ENCODE data around the gene CNIH3. TPM values are rescaled to one million over a fixed set of nuclear protein-coding genes. Genes with fewer than 3 reads are reported as not detected.

Gene CNIH3
- total RNA-seq, 1 donor from 2014 or later: 0.53 TPM

DNA sequence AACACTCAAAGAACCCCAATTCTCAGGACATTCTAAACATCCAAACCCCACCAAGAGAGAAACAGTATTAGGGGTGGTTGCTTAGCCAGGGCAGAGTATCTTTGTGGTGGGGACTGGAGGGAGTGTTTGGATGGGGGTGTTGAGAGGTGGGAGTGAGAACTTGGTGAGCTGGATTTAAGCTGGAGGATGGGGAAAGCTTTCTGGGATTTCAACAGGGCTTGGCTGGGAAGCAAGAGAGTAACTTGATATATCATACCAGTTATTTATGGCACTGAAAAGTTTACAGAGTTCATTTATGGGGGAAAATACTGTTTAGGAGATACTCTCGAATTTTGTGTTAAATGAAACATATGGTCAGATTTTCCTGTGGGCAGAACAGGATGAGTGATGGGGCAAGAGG, 6.8 kb upstream of the CNIH3 start:
- TF ChIP-seq, protein P1, sequence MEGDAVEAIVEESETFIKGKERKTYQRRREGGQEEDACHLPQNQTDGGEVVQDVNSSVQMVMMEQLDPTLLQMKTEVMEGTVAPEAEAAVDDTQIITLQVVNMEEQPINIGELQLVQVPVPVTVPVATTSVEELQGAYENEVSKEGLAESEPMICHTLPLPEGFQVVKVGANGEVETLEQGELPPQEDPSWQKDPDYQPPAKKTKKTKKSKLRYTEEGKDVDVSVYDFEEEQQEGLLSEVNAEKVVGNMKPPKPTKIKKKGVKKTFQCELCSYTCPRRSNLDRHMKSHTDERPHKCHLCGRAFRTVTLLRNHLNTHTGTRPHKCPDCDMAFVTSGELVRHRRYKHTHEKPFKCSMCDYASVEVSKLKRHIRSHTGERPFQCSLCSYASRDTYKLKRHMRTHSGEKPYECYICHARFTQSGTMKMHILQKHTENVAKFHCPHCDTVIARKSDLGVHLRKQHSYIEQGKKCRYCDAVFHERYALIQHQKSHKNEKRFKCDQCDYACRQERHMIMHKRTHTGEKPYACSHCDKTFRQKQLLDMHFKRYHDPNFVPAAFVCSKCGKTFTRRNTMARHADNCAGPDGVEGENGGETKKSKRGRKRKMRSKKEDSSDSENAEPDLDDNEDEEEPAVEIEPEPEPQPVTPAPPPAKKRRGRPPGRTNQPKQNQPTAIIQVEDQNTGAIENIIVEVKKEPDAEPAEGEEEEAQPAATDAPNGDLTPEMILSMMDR (IDR thresholded peaks at IDR 0.05; ENCODE audit: insufficient read depth, low read length, severe bottlenecking): no peak
- no peaks in the 10 kb centered on the region for H3K27me3 ChIP-seq (ENCODE audit: control insufficient read depth, insufficient read depth, low read length)
- DNase-seq (ENCODE audit: low read depth) (no peak), FAIRE-seq (no peak)
- H3K4me3 ChIP-seq (ENCODE audit: low read depth, low read length): no peak overlapping the region
- H3K36me3 ChIP-seq (ENCODE audit: control insufficient read depth, insufficient read depth, low read length): no peaks in the 10 kb centered on the region

DNA sequence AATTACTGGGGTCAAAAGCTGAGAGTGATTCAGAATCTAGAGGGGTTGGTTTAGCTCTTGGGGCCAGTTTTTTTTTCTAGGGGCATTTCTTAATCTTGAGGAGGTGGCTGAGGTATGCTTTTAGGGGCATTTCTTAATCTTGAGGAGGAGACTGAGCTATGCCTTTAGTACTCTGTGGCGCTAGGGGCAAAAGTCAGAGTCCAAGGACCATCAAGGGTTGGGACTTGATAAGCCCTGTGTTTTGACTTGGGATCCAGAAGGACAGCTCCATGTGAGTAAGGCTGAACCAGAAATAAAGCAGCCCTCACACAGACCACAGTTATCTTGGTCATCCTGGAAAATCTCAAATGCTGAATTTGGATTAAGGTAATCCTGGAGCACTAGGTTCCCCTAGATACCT, 3.9 kb upstream of the CNIH3 start:
- peak; percentile 36 for FAIRE-seq
- no peak for DNase-seq (ENCODE audit: low read depth)
- H3K4me3 ChIP-seq (ENCODE audit: low read depth, low read length): no peak overlapping the region
- TF ChIP-seq, protein P1 (IDR thresholded peaks at IDR 0.05; ENCODE audit: insufficient read depth, low read length, severe bottlenecking): no peak
- peaks cover 13% of the 10 kb centered on the region for H3K27me3 ChIP-seq (ENCODE audit: control insufficient read depth, insufficient read depth, low read length)
- H3K36me3 ChIP-seq (ENCODE audit: control insufficient read depth, insufficient read depth, low read length): no peaks in the 10 kb centered on the region

DNA sequence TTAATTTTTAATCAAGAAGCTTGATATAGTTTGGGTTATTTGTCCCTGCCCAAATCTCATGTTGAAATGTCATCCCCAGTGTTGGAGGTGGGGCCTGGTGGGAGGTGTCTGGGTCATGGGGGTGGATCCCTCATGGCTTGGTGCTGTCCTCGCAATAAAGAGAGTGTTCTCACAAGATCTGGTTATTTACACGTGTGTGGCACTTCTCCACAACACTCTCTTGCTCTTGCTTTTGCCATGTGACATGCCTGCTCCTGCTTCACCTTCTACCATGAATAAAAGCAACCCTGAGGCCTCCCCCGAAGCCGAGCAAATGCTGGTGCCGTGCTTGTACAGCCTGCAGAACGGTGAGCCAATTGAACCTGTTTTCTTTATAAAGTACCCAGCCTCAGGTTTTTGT, 2.6 kb upstream of the CNIH3 start:
- TF ChIP-seq, protein P1 (IDR thresholded peaks at IDR 0.05; ENCODE audit: insufficient read depth, low read length, severe bottlenecking): no peak
- Histone ChIP-seq H3K36me3 (ENCODE audit: control insufficient read depth, insufficient read depth, low read length) (no peaks in the 10 kb centered on the region), H3K4me3 (ENCODE audit: low read depth, low read length) (no peak overlapping the region), H3K27me3 (ENCODE audit: control insufficient read depth, insufficient read depth, low read length) (peaks cover 24% of the 10 kb centered on the region)
- DNase-seq (ENCODE audit: low read depth) (no peak), FAIRE-seq (no peak)

DNA sequence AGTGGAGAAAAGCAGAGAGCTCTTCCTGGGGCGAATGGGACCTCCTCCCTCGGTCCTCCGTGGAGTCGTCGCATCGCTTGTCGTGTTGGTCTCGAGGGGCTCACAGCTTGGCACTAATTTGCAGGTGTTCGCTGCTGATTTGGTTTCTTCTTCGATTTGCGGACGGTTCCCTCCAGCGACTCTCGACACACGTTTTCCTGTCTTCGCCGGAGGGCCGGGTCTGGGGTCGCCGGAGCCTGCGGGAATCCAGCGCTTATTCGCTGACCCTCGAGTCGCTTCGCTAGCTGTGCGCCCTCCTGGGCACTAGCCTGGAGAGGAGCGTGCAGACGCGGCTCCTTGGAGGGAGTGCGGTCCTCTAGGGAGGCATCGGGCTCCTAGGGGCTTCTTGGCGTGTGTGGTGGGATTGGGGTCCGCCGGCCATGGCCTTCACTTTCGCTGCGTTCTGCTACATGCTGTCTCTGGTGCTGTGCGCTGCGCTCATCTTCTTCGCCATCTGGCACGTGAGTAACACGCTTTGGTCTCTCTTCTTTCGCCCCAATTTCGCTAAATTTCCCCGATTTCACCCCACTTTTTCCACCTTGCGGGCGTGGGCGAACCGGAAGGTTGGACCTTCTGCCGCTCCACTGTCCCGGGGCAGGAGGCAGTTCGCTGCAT, 766 bp downstream of the CNIH3 start:
- H3K4me3 ChIP-seq (ENCODE audit: low read depth, low read length): no peak overlapping the region
- DNase-seq (ENCODE audit: low read depth): no peak
- FAIRE-seq: no peak

DNA sequence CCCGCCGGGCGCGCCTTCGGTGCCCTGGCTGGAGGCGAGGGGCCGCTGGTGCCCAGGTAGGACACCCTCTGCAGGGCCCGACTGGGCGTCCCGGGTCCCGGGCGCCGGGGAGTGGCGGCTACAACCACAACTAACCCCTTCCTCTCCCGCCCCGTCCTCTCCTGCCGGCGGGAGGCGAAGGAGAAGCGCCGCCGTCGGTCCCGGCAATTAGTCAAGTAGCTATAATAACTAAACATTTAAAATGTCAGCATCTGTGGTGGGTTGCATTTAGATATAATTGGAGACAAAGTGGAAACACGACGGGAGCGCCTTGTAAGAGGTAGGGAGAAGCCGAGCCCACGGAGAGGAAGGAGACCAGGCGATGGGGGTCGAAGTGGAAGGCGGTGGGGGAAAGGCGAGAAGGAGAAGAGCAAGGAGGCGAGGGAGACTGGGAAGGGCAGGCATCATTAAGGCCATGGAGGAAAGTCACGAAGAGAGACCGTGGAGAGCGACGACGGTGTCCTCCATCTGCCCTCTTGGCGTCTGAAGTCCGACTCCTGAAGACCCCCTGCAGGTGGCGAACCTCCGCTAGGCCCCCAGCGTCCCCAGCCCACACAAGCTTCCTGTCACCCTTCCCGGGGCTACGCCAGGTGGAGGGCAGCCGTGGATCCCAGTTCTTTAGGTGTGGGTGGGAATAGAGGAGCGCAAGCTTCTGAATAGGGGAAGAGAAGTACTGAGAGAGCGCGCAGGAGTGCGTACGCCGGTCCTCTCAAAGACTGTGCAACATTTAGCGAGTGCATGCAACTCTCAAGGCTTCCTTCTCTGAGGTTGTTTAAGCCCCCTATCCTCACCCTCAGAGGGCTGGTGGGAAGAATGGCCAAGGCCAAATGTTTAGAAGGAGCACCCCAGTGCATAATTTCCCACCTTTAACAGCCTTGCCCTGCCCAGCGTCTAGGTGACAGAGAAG, 1.6 kb downstream of the CNIH3 start:
- TF ChIP-seq, protein P1 (IDR thresholded peaks at IDR 0.05; ENCODE audit: insufficient read depth, low read length, severe bottlenecking): no peak
- H3K27me3 ChIP-seq (ENCODE audit: control insufficient read depth, insufficient read depth, low read length): peaks cover 26% of the 10 kb centered on the region
- no peaks in the 10 kb centered on the region for H3K36me3 ChIP-seq (ENCODE audit: control insufficient read depth, insufficient read depth, low read length)
- DNase-seq (ENCODE audit: low read depth) (no peak), FAIRE-seq (no peak)
- no peak overlapping the region for H3K4me3 ChIP-seq (ENCODE audit: low read depth, low read length)

More for the DNA sequence above, 766 bp downstream of the CNIH3 start:
- peaks cover 26% of the 10 kb centered on the region for H3K27me3 ChIP-seq (ENCODE audit: control insufficient read depth, insufficient read depth, low read length)
- TF ChIP-seq, protein P1 (IDR thresholded peaks at IDR 0.05; ENCODE audit: insufficient read depth, low read length, severe bottlenecking): no peak
- no peaks in the 10 kb centered on the region for H3K36me3 ChIP-seq (ENCODE audit: control insufficient read depth, insufficient read depth, low read length)
